A673 (cell line): Measurements from ENCODE around the gene KCNK6. TPM values are rescaled to one million over a fixed set of nuclear protein-coding genes. Genes with fewer than 3 reads are reported as not detected.

Experiments
- BruUV-seq: library from RNA; stranded (reverse); fragments of 400-500 nt; replicated peaks from 2 replicates; lab custom pipeline; 2021; lab: Mats Ljungman, UMichigan
- CTCF ChIA-PET: fragments of 300-600 bp; sonication (Branson Sonifier 250); formaldehyde crosslinking; loops from one replicate; lab custom pipeline; 2022; ENCODE audit warnings: antibody characterized with exemption; lab: Charles Lee
- POLR2A ChIA-PET: fragments of 300-600 bp; sonication (Branson Sonifier 250); formaldehyde crosslinking; loops from one replicate; lab custom pipeline; 2022; ENCODE audit warnings: antibody characterized with exemption; ENCODE audit not compliant: low non-redundant PET; lab: Charles Lee
- DNase-seq: peaks from one replicate; pipeline ENCODE4 v3.0.0-alpha.2; 2015; ENCODE audit warnings: low spot score
- H3K27ac ChIP-seq: fragments of 200-600 bp; sonication (generic); 2 replicates; pipeline ENCODE4 v1.5.1; 2016; ENCODE audit warnings: mixed run types, low read depth, mild to moderate bottlenecking, mixed read lengths, antibody characterized with exemption, low read length; ENCODE audit not compliant: poor library complexity, severe bottlenecking
- H3K27me3 ChIP-seq: fragments of 200-600 bp; sonication (generic); replicated peaks from 2 replicates; pipeline ENCODE4 v1.6.1; 2017; ENCODE audit warnings: mixed run types, low read depth, mild to moderate bottlenecking, mixed read lengths, antibody characterized with exemption, low read length; ENCODE audit not compliant: insufficient read depth, poor library complexity
- H3K36me3 ChIP-seq: fragments of 200-600 bp; sonication (generic); 2 replicates; pipeline ENCODE4 v1.6.1; 2016; ENCODE audit warnings: mixed run types, mild to moderate bottlenecking, mixed read lengths, antibody characterized with exemption, low read length; ENCODE audit not compliant: insufficient read depth, poor library complexity, severe bottlenecking
- H3K4me1 ChIP-seq: fragments of 200-600 bp; sonication (generic); 2 replicates; pipeline ENCODE4 v1.6.1; 2017; ENCODE audit warnings: mixed run types, mild to moderate bottlenecking, mixed read lengths, antibody characterized with exemption, low read length; ENCODE audit not compliant: insufficient read depth, poor library complexity, severe bottlenecking
- H3K4me3 ChIP-seq: fragments of 200-600 bp; sonication (generic); 2 replicates; pipeline ENCODE4 v1.5.1; 2016; ENCODE audit warnings: low read depth, mixed run types, mild to moderate bottlenecking, mixed read lengths, low read length; ENCODE audit not compliant: poor library complexity, severe bottlenecking
- H3K9me3 ChIP-seq: fragments of 200-600 bp; sonication (generic); 2 replicates; pipeline ENCODE4 v1.6.1; 2016; ENCODE audit warnings: mixed run types, low read depth, mild to moderate bottlenecking, mixed read lengths, antibody characterized with exemption, low read length; ENCODE audit not compliant: poor library complexity, severe bottlenecking
- EZH2 ChIP-seq: fragments of 200-600 bp; sonication (generic); IDR thresholded peaks from 2 replicates; pipeline ENCODE4 v1.6.1; 2017; ENCODE audit warnings: borderline replicate concordance, low read depth, mild to moderate bottlenecking, mixed read lengths, antibody characterized with exemption, low read length; ENCODE audit not compliant: poor library complexity, severe bottlenecking
- intact Hi-C: fragments of 100-400 bp; cut with micrococcal nuclease; formaldehyde crosslinking; loops from one replicate; pipeline ENCODE4 v1.10.0; 2022; ENCODE audit not compliant: unreplicated experiment
- total RNA-seq: library from RNA; stranded (reverse); gene quantifications from 2 replicates; pipeline ENCODE4 v1.2.3, GENCODE V29; 2021
- TF ChIP-seq, protein P1 (sequence below): fragments of 300-800, 200-600 bp; sonication (generic); conservative IDR thresholded peaks from 2 replicates; pipeline ENCODE4 v1.5.1; 2017; ENCODE audit warnings: low read depth, mild to moderate bottlenecking, antibody characterized with exemption, low read length, moderate library complexity, mixed read lengths

KCNK6 gene
- total RNA-seq, 1 experiment from 2014 or later, result not detected

- TSS peak; percentile 60 for BruUV-seq
- peaks cover 27% of the 10 kb centered on the region for H3K36me3 ChIP-seq
- intact Hi-C loops, result no loop called here
- no peaks in the 10 kb centered on the region for H3K27me3 ChIP-seq
- peak overlapping the region; percentile 83 for H3K4me3 ChIP-seq
- H3K27ac ChIP-seq, result peak overlapping the region; percentile 94
- no peaks in the 10 kb centered on the region for H3K9me3 ChIP-seq
- no peak for TF ChIP-seq EZH2
- TF ChIP-seq, protein P1, sequence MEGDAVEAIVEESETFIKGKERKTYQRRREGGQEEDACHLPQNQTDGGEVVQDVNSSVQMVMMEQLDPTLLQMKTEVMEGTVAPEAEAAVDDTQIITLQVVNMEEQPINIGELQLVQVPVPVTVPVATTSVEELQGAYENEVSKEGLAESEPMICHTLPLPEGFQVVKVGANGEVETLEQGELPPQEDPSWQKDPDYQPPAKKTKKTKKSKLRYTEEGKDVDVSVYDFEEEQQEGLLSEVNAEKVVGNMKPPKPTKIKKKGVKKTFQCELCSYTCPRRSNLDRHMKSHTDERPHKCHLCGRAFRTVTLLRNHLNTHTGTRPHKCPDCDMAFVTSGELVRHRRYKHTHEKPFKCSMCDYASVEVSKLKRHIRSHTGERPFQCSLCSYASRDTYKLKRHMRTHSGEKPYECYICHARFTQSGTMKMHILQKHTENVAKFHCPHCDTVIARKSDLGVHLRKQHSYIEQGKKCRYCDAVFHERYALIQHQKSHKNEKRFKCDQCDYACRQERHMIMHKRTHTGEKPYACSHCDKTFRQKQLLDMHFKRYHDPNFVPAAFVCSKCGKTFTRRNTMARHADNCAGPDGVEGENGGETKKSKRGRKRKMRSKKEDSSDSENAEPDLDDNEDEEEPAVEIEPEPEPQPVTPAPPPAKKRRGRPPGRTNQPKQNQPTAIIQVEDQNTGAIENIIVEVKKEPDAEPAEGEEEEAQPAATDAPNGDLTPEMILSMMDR, result no peak
- CTCF ChIA-PET, result no interaction called here
- no peak for DNase-seq
- POLR2A ChIA-PET, result no interaction called here
- H3K4me1 ChIP-seq, result peaks cover 10% of the 10 kb centered on the region
Measured at GRCh38 chr19:38375098-38375493, 55.5 kb downstream of the KCNK6 start.

DNA sequence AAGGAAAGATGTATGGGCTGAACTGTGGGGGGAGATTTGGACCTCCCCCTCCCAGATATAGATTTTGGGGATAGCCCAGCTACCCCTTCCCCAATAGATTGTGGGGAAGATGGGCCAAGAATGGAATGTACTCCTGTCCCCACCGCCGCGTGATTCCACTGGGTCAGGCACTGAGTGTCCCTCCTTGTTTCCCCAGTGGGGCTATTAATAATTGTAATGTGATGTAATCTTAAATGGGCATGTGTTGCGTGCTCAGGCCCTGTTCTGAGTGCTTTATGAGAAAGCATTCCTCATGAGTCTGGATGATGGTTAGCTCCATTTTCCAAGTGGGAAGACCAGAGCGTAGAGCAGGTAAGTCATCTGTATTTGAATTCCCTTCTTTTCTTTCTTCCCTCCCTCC, 56.1 kb downstream of the KCNK6 start:
- ChIA-PET POLR2A (no interaction called here), CTCF (no interaction called here)
- no TSS peak for BruUV-seq
- H3K9me3 ChIP-seq, result no peaks in the 10 kb centered on the region
- H3K36me3 ChIP-seq, result peaks cover 32% of the 10 kb centered on the region
- intact Hi-C loops, result no loop called here
- peak overlapping the region; percentile 94 for H3K27ac ChIP-seq
- DNase-seq, result no peak
- no peaks in the 10 kb centered on the region for H3K27me3 ChIP-seq
- TF ChIP-seq, protein P1, result no peak
- no peak for TF ChIP-seq EZH2
- peaks cover 10% of the 10 kb centered on the region for H3K4me1 ChIP-seq
- peak overlapping the region; percentile 83 for H3K4me3 ChIP-seq

- no peak for DNase-seq
- intact Hi-C loops, result no loop called here
- ChIA-PET POLR2A (no interaction called here), CTCF (no interaction called here)
- Histone ChIP-seq H3K27me3 (no peaks in the 10 kb centered on the region), H3K9me3 (no peaks in the 10 kb centered on the region), H3K4me1 (peaks cover 10% of the 10 kb centered on the region), H3K4me3 (no peak overlapping the region), H3K27ac (peak overlapping the region; percentile 94), H3K36me3 (peaks cover 41% of the 10 kb centered on the region)
- TF ChIP-seq EZH2, result no peak
- TF ChIP-seq, protein P1, result no peak
- BruUV-seq, result no TSS peak
Measured at GRCh38 chr19:38376576-38376975, 56.9 kb downstream of the KCNK6 start.
